COLO829 (cell line): Measurements from ENCODE around the gene TMEM79.
A peak's percentile ranks its signal among the peaks of the same experiment; 100 is the strongest.

Source experiments
- DNase-seq: peaks from one replicate; pipeline ENCODE4 v3.0.0; 2012; ENCODE audit warnings: low spot score

Gene TMEM79

DNA sequence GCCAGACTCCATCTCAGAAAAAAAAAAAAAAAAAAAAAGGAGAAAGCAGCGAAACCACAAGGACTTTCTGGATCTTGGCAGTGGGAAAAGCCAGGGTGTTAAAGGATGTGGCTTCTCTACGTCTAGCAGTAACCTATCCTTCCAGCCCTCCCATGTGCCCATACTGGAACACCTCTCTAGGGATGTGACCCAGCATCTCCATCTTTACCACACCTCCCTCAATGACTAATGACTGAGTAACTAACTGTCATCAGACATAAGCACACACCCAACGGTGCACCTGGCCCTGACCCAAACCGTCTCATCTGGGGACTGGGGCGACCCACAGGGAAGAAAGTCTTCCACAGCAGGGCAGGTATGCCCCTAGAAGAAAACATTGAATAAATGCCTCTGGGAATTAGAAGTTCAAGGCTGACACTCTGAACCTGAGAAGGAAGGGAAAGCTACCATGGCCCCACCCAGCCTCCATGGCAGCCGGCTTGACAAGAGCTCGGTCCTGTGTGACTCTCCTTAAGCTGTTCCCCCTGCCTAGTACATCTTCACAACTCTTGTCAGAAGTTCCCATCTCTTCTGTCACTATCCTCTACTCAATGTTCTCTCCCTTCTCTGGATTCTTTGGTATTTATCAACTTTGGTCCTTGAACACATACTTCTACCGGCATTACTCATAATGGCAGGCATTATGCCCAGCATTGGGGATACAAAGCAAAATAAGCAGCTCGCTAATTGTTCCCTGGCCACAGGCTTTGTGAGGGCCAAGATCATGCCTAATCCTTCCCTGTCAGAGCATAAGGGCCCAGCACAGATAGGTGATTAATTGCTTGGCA is 21.5 kb upstream of the TMEM79 start:
- DNase-seq = no peak

GRCh38 chr1:156263288-156263655 is 20.9 kb upstream of the TMEM79 start:
- no peak for DNase-seq

DNA sequence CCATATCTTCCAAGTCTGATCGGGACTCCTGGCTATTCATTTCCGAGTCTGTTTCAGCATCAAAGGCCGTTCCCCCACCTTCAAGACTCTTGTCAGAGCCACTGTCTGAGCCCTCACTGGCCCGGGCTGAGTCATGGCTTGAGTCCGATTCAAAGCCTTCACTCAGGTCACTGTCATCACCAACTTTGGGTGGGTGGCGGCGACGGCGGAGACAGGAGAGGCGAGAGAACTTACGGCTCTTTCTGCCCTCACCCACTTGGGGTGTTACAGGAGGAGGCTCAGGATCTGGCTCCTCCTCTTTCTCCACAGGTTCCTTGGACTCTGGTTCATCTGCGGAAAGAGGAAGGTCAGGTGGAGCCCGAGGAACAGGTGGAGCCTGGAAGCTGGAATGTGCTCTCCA is 18.1 kb upstream of the TMEM79 start:
- DNase-seq = no peak

DNA sequence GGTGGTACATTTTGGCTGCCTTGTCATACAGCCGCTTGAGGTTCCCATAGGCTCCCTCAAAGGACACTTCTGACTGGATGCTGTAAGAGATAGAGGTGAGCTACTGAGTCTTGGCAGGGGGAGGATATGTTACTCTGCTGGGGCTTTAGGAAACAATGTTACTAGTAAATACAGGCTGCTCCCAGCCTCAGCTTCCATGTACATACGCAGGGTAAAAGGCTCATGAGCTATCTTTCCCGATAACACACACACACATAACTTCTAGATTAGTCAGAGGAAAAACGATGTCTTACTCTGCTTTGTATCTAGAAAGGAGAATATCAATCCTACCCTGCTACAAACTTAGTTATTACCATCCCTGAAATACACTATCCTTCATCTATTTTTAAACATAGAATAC is 15.8 kb upstream of the TMEM79 start:
- no peak for DNase-seq

DNA sequence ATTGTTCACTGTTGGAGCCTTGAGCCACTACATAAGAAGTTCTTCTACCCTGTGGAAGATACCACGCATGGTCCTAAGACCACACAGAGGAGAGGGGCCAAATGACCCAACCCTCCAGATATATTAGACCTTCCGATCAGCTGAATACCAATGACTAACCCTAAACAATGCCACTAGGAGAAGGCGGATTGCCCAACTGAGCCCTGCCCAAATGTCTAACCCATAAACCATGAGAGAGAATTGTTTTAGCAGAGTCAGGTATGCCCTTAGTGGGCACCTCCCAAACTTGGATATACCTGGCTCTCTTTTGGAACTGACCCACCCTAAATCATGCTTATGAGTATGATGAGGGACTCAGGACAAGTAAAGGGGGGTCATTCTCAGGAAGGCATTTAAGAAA is 13.8 kb upstream of the TMEM79 start:
- no peak for DNase-seq

- no peak for DNase-seq
Measured at GRCh38 chr1:156276532-156276931, 7.6 kb upstream of the TMEM79 start.

DNA sequence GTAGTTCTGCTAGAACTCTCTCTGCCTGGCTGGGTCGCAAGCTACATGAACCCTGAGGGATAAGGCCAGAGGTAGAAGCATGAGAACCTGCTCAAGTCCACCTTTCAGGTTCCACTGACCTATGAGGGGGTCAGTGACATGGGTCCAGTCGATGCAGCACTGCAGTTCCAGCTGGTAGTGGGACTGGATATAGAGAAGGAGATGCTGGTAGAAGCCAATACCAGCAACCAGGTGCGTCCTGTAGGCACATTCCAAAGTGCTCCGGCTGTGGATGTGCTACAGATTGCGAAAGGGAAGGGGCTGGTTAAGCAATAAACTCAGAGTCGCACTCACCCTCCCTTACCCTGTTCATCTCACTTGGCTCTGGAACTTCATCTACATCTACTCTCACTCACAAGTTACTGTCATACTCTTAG is 7.2 kb upstream of the TMEM79 start:
- DNase-seq = no peak

GRCh38 chr1:156279837-156280236 is 4.3 kb upstream of the TMEM79 start:
- DNase-seq = no peak

DNA sequence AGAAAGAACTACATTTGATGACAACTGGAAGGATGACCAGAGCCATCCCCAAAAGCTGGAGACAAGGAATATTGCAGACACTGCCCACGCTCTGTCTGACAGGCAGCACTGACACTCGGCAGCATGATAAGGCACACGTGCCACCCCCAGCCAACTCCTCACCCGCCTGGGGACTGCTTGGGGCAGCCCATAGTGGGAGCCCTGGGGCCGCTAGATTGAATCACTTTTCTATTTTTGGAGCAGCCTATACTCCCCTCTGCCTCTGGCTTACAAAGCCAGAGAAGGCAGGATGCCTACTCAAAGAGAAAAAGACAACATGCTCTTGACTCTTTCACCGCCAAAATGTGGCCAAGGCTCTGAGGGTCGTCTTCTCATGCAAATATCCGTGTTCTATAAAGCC is 2.8 kb upstream of the TMEM79 start:
- DNase-seq = no peak

DNA sequence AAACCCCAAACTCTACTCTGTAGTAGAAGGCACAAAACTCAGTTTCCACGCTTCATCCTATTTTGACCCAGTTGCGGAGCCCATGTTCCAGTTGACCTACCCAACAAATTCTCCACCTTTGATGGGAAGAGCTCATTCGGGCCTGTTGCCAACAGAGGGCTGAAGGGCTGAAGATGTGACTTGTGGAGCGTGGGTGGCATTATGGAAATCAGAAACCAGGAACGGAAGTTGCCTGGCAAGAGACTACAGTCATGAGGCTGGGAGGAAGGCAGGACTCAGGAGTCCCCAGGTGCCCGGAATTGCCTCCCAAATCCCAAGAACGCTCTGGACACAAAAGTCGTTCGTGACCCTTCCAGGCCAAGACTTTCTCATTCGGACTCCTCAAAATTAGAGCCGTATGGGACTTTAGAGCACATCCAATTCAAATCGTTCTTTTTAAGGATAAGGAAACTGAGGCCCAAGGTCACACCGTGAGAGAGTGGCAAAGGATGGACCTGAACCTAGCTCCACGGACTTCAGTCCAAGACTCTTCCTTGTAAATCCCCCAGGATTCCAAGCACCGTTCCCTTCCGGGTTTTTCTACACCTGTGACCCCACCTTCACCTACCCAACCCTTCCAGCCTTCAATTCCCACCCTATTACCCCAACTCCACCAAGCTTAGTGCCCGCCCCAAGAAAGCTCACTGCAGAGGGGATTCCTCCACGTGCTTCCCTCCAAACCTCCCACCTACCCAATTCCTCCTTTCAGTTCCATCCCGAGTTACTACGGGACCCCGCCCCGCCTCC is 2.2 kb upstream of the TMEM79 start:
- peak; percentile 68 for DNase-seq

DNA sequence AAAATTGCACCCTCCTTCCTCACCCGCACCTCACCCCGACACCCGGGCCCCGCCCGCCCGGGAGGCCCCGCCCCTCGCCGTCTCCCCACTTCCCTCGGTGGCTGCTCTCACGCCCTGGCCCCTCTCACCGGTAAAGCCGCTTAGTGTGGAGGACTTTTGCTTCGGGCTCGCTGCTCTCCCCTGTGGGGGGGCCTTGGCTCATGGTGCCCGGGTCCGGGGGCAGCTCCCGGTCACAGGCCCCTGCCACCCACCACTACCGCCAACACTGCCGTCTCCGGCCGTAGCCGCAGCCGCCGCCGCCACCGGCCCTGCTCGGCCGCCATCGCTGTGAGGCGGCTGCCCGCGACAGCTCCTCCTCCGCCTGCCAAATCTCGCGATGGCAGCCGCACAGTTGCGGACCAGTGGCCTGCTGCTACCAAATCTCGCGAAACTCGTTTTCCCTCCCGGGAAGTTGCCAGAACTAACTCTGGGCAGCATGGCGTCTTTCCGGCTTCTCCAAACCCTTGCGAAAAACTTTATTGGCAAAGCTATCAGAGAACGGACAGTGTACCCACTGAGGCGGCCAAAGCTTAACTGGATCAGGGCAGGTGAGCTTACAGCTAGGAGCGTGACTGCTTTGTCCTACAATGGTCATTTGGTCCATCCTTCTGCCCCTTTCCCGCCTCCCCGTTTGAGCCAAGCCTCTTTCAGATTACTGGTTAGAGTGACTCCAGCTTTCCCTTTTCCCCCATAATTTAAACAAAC is 1.5 kb upstream of the TMEM79 start, which contains the start of gene SMG5:
Gene SMG5 (minus strand): TSS at position 347 of the 744 bp plus-strand sequence. CDS start 145 bp downstream, at position 202.
- DNase-seq = peak; percentile 96

DNA sequence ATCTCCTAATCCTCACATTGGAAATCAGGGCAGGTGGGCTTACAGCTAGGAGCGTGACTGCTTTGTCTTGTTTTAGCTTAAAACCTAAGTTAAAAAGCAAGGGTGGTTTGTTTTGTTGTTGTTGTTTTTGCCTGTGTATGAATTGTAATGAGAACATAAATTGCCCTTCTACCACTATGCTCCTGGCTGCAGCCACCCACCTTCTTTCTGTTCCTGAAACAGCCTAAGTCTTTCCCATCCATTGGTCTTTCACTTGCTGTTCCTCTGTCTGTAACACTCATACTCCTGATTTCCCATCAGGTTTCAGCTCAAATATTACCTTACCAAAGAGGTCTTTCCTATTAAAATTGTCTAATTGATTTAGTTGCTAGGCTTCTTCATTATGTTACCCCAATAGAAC is 604 bp upstream of the TMEM79 start:
- DNase-seq = no peak

DNA sequence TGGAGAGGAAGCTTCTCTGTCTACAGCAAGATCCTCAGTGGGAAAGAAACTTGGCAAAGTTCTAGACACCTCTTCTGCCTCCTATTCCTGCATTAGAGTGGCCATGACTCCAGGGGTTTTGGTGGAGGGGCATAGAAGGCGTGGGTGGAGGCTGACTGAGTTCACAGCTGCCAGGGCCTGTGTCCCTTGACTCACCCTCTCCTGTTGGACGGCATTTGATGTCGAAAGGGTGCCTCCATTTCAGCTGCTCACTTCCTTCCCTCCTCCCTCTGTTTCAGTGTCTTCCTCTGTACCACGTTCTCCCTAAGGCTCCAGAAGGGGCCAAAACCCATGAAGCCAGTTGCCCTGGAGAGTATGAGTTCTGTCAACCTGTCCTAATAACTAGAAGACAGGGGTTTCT is 632 bp downstream of the TMEM79 start:
- no peak for DNase-seq

DNA sequence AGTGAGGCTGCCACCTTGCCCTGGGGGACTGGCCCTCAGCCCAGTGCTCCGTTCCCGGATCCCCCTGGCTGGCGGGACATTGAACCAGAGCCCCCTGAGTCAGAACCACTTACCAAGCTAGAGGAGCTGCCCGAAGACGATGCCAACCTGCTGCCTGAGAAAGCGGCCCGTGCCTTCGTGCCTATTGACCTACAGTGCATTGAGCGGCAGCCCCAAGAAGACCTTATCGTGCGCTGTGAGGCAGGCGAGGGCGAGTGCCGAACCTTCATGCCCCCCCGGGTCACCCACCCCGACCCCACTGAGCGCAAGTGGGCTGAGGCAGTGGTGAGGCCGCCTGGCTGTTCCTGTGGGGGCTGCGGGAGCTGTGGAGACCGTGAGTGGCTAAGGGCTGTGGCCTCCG is 1.3 kb downstream of the TMEM79 start:
- no peak for DNase-seq

GRCh38 chr1:156286061-156286460 is 1.9 kb downstream of the TMEM79 start:
- DNase-seq = no peak

DNA sequence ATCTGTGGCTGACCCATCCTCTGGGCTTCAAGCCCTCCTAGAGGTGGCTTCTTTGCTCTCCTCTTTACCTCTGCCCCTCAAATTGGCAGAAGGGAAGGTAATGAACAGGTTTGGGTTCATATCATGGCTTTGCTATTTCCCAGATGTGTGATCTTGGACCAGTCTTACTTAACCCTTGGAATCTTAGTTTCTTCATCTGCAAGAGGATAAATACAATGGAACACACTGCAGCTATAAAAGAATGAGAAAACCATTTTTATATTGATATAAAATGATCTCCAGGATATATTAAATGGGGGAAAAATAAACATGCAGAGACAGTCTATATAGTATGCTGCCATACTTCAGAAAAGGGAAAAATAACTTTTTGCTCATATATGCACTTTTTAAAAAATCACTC is 5.7 kb downstream of the TMEM79 start:
- no peak for DNase-seq

DNA sequence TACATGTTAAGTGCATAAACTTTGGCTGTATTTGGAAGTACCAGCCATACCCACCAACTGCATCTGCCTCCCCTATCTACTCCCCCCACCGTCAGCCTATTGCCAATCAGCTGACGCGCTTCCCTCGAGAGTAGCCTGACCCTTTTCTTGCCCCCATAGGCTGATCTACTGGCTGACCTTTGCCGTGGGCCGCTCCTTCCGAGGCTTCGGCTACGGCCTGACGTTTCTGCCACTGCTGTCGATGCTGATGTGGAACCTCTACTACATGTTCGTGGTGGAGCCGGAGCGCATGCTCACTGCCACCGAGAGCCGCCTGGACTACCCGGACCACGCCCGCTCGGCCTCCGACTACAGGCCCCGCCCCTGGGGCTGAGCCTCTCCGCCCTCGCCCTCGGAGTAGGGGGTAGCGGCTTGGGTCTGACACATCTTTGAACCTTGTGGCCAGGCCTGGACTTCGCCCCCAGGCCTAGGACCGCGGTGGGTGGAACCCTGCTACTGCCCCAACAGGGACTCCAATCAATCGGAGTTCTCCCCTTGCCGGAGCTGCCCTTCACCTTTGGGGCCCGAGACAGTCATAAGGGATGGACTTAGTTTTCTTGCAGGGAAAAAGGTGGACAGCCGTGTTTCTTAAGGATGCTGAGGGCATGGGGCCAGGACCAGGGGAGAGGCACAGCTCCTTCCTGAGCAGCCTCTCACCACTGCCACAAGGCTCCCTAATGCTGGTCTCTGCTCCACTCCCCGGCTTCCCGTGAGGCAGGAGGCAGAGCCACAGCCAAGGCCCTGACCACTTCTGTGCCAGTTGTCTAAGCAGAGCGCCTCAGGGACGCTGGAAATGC is 7.3 kb downstream of the TMEM79 start:
- peak; percentile 91 for DNase-seq

GRCh38 chr1:156293098-156293434 is 8.9 kb downstream of the TMEM79 start:
- DNase-seq = no peak

DNA sequence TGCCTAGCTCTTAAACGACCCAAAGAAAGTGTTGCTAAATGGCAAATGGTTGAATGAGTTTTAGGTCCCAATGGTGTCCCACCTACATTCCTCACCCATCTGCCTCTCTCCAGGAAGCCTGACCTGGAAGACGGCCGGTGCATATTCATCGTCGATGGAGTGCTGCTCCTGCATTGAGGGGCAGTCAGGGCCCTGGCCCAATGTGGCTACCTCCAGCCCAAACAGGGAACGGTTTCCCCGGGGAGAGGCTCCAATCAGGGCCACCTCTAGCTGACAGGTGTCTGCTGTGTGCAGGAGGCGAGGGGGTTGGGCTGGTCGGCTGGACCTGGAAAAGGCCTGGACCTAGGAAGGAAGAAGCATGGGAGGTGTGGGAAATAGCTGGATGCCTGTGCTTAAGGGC is 9.8 kb downstream of the TMEM79 start:
- DNase-seq = no peak

GRCh38 chr1:156295391-156295947 is 11.3 kb downstream of the TMEM79 start, which contains the start of gene GLMP:
GLMP (minus strand) TSS chr1:156295679; CDS start chr1:156295645, 34 bp downstream.
- DNase-seq = peak; percentile 78

GRCh38 chr1:156298852-156299357 is 14.8 kb downstream of the TMEM79 start, which contains the start of gene VHLL:
VHLL (minus strand) TSS chr1:156299307; CDS start chr1:156299189, 118 bp downstream.
- no peak for DNase-seq
